GM12873 (cell line): ENCODE results near the gene RAB6B.

Experiments
- TF ChIP-seq, protein P1 (sequence below): IDR thresholded peaks from 2 replicates; pipeline ENCODE4 v1.5.1; 2012; ENCODE audit warnings: low read depth, mild to moderate bottlenecking, moderate library complexity, low read length, control low read depth; ENCODE audit not compliant: insufficient read depth; ENCODE audit errors: missing control alignments

Gene RAB6B

DNA sequence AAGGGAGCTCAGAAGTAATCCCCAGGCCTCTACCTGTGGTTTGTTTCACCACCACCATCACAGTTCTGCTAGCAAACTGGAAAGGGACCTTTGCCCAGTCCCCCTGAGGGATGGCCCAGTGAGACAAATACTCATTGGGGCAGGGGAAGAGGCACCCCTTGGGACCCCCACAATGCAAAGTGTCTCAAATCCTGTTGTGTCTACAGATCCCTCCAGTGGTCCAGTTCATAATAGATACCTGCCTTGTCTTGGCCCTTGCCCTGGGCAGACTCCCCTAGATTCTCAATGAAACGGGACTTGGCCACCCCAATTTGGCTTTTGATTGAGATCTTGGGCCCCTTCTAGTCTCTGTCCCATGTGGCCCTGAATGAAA, 43.8 kb upstream of the RAB6B start:
- TF ChIP-seq, protein P1, sequence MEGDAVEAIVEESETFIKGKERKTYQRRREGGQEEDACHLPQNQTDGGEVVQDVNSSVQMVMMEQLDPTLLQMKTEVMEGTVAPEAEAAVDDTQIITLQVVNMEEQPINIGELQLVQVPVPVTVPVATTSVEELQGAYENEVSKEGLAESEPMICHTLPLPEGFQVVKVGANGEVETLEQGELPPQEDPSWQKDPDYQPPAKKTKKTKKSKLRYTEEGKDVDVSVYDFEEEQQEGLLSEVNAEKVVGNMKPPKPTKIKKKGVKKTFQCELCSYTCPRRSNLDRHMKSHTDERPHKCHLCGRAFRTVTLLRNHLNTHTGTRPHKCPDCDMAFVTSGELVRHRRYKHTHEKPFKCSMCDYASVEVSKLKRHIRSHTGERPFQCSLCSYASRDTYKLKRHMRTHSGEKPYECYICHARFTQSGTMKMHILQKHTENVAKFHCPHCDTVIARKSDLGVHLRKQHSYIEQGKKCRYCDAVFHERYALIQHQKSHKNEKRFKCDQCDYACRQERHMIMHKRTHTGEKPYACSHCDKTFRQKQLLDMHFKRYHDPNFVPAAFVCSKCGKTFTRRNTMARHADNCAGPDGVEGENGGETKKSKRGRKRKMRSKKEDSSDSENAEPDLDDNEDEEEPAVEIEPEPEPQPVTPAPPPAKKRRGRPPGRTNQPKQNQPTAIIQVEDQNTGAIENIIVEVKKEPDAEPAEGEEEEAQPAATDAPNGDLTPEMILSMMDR = no peak

DNA sequence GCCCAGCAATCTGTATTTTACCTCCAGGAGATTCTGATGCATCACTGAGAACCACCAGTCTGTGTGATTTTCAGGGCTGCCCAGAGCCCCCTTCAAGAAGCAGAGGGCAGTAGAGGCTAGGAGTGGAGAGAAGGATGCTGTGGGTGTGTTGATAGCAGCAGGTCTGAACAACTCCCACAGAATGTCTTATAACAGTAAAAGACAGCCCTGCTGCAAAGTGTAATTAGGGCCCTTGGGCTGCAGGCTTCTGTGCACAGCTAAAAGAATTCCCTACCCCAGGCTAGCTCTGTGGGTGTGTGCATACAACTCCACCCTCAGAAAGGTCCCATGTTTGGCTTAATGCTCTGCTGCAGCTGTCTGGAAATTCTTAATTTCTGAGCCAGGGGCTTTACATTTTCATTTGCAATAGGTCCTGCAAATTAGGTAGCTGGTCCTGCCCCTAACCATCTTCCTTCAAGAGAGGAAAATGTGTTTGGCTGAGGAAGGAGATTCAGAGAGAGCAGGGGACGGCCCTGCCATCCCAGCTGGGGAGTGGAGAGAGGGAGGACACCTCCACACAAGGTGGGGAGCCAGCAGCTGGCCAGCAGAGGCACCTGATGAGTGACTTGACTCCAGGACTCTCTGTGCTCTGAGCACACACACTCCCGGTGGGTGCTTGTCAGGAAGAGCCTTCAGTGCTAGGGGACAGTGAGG, 43.2 kb upstream of the RAB6B start:
- TF ChIP-seq, protein P1 = no peak

DNA sequence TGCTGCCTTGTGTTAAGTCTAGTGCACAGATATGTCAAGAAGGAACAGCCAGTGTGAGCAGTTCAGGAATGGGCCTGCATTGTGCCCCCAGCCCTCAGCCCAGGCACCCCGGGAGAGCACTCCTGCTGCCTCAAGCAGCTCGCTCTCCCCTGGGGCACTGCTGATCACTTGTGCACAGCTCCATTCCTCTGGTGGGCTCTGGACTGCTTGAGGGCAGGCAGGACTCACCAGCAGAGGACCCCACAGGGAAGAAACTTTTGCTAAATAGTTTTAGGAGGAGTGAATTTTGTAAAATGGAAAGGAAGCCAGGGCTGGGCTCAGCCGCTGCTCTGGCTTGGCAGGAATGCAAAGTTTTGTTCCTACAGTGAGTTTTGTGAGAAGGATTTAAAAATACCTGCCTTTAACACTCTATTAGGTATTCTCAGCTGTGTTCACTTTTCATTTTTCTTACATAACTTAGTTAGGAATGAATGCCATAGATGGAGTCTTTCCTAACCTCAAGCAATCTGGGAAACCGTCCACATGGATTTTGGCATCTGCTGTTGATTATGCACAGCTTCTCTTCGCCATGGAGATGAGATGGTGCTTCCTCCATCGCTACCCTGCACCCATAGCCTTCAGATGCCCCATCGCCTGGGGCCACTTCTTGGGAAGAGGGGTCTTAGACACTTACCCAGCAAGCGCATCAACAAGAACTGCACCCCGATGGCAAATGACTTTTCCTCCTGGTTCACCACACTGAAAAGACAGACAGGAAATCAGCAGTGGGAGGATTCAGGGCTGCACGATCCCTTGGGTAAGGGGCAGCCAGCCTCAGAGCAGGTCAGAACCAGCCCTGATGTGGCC, 42.3 kb upstream of the RAB6B start:
- TF ChIP-seq, protein P1 = no peak

DNA sequence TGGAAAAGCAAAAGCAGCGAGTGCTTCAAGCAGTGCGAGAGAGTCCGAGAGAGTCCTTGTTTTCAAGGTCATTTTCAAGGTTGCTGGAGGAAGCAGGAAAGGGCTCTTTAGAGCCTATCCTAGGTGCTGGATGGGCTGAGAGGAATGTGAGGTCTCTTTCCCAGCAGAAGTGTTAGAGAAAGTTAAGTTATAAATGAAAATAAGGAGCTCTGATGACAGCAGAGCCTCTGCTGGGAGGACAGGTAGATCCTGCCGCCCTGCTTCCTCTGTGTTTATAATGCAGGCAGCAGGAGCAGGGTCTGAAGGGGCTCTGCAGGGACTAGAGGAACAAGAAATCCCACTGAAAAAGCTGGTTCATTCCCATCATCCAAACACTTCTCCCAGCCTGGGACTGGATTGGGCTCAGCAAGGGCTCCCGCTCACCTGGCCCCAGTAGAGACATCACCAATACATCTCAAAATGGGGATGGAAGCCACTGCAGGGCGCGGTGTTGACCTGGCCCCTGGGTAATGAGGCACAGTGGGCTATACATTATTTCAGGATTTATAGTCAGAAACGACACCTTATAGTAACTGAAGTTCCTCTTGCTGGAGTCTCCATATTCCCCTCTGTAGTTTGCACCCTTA, 41.5 kb upstream of the RAB6B start:
- TF ChIP-seq, protein P1 = no peak

DNA sequence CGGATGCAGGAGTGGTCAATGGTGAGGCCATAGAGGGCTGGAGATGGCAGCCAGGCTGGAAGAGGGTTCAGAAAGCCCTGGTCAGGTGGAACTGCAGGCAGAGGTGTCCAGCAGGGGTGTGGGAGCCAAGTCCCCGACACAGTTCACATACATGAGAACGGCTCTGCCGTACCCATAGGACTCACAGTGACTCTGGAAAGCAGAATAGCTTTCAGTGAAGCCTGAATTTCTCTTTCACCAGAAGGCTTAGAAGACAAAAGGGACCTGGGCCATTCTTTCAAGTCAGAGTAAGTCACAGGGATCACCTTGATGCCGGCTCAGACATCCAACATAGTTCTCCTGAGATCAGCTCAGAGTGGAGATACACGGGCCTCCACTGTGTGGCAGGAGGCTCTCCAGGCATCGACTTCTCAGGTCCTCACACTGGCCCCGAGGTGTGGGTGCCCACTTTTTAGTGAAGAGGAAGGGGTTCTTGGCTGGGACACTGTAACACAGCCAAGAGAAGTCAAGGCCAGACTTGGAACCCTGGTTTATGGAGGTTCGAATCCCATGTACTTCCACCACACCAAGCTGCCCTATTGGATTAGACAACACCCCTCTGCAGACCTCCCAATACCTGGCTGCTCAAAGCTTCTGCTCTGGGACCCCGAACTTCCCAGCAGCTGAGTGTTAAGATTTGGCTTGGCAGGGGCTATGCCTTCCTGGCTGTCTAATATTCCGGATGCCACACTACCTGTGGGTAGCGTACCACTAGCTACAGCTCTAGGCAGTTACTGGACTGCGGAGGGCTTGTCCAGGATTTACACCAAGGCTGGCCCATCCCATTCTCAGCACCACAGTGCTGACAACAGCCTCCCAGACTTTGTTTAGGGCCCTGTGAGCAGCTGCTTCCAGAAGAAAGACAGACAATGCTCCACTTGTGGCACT, 40.4 kb upstream of the RAB6B start:
- TF ChIP-seq, protein P1 = no peak

DNA sequence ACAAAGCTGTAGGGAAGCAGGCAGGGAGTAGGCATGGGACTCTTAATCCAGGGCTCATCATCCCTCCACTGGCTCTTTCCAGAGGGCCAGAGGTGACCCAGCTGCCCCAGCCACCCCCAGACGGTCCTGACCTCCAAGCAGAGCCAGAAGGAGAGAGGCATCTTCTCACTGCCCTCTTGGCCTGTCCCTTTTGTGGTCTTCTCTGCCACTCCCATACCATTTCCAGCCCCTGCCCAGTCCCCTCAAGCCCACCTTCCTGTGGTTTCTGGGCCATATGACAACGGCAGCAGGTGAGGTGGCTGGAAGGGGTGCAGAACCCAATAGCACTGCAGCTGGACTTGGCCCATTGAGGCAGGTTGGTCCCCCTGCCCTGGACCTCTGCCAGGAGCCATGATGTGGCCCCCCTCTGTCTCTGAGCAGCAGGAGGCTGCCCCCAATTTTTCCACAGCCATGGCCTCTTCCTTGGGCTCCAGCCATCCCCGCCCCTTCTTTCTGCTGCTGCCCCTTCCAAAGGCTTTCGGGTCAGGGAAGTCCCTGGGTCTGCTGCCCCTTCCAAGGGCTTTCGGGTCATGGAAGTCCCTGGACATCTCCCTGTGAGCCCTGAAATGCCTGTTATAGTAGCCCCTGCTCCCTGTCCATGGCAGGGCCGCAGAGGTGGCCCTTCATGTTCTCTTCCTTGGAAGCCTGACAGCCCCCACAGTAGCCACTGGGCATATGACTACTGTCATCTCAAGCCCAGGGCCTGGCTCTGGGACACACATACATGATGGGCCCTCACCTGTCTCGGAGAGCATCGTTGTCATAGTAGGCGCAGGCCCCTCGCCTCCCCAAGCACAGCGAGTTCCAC, 39.5 kb upstream of the RAB6B start:
- TF ChIP-seq, protein P1 = no peak
